Left colon (tissue), 2 donors: ENCODE results near the gene SPACA6. TPM values are rescaled to one million over a fixed set of nuclear protein-coding genes. Genes with fewer than 3 reads are reported as not detected.
"Not testable (repeated sequence)": the region's sequence is repeated elsewhere in the genome, so short reads cannot be mapped to it uniquely, and the experiment has no call there.

Experiments
- ATAC-seq: fragments of 200-7000 bp; cut with Tn5 transposase; one replicate; pipeline ENCODE4 v1.9.1; 2020; ENCODE audit warnings: mild to moderate bottlenecking, moderate library complexity
- DNase-seq, 2 donors: peaks; one replicate each; pipeline ENCODE4 v3.0.0-alpha.2; 2020
- intact Hi-C, 2 donors: fragments of 100-400 bp; cut with DNase I in 1 of 2; cut with micrococcal nuclease in 1 of 2; formaldehyde crosslinking; loops; one replicate each; pipeline versions ENCODE4 v1.11.2 to v1.14.0; 2022; cut with DNase I, micrococcal nuclease
- long read RNA-seq: library from polyadenylated mRNA; unstranded; transcript quantifications from one replicate; pipeline ENCODE4 v2.0.0, GENCODE V29; 2021
- total RNA-seq, 2 donors: library from RNA; stranded (reverse); fragmentation: NEBNext Ultra II Directional; extraction: Animal tissue kit (Norgen Biotek cat#: 25700); gene quantifications; one replicate each; pipeline ENCODE4 v1.2.1, GENCODE V29; 2021
- donor health status: DM: no; HTN: no; CAD: no.
- donor health status: DM: yes; HTN: yes; CAD: no.

SPACA6 gene, protein sequence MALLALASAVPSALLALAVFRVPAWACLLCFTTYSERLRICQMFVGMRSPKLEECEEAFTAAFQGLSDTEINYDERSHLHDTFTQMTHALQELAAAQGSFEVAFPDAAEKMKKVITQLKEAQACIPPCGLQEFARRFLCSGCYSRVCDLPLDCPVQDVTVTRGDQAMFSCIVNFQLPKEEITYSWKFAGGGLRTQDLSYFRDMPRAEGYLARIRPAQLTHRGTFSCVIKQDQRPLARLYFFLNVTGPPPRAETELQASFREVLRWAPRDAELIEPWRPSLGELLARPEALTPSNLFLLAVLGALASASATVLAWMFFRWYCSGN
- total RNA-seq = 1 to 10 TPM; 4.1 to 5.2 TPM
- long read RNA-seq, partial matches to known transcripts = 1 of 3 reads
- long read RNA-seq, other reads (novel, unspliced or antisense) = 2 of 3 reads

GRCh38 chr19:51693260-51693659 lies at the start of gene SPACA6:
Gene SPACA6, plus strand, starts transcription at chr19:51693330. Its CDS starts 197 bp downstream, at chr19:51693527.
- intact Hi-C loops = no loop called here
- ATAC-seq (no peak), DNase-seq (no peak)

- no peak for DNase-seq
- ATAC-seq = no peak
- intact Hi-C loops = no loop called here
These were observed 48.4 kb upstream of the SPACA6 start for GRCh38 chr19:51644636-51645271.

GRCh38 chr19:51646730-51647129 lies 46.4 kb upstream of the SPACA6 start, which contains the start of gene SIGLEC14:
Gene SIGLEC14, minus strand, starts transcription at chr19:51646825. Its CDS starts 66 bp downstream, at chr19:51646759.
- not testable (repeated sequence) for ATAC-seq

GRCh38 chr19:51647318-51647717 lies 45.8 kb upstream of the SPACA6 start:
- ATAC-seq (no peak), DNase-seq (no peak)
- intact Hi-C loops = no loop called here

More at GRCh38 chr19:51646730-51647129, 46.4 kb upstream of the SPACA6 start, which contains the start of gene SIGLEC14:
- DNase-seq, intact Hi-C loops: not testable (repeated sequence)

DNA sequence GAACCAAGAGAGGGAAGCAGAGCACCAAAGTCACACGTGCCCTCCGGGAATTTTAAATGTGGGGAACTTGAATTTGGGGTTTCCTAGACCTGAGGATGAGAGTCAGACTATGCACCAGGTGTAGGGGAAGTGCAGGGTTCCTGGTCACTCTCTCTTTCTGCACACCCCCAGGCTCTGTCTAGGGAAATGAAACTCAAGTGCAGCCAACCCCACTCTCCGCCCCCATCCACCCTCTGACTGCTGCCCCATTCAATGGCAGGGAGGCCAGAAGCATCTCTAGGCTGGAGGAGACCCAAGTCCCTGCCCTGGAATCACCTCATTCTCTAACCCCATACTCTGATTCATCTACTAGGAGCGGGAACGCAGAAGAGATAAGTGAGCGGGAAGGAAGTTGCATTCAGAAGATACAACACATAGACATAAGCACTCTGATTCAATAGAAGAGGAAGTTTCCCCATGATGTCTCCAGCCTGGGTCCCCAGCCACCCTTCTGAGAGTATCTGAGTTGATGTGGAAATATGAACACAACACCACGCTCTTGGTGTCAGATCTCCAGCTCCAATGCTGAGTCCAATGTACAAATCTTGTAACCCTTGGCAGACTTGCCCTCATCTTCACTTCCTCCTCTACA lies 41.8 kb upstream of the SPACA6 start:
- DNase-seq = no peak
- intact Hi-C loops = loop anchor here in 1 of 2 donors (10.0 kb wide), 1 partner anchor 123 kb away; no protein-coding TSS in a partner anchor
- no peak for ATAC-seq

- DNase-seq = no peak
- no peak for ATAC-seq
These were observed 40.9 kb upstream of the SPACA6 start for GRCh38 chr19:51652266-51652665.

DNA sequence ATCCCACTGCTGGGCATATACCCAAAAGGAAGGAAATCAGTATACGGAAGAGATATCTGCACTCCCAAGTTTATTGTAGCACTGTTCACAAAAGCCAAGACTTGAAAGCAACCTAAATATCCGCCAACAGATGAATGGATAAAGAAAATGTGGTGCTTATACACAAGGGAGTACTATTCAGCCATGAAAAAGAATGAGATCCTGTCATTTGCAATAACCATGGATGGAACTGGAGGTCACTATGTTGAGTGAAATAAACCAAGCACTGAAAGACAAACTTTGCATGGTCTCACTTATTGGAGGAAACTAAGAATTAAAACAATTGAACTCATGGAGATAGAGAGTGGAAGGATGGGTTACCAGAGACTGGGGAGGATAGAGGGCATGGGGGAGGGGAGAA lies 40.0 kb upstream of the SPACA6 start:
- ATAC-seq = no peak
- no peak for DNase-seq
- intact Hi-C loops = loop anchor here in 1 of 2 donors (10.0 kb wide), 1 partner anchor 122 kb away; no protein-coding TSS in a partner anchor

More at GRCh38 chr19:51652266-51652665, 40.9 kb upstream of the SPACA6 start:
- intact Hi-C loops = loop anchor here in 1 of 2 donors (10.0 kb wide), 1 partner anchor 123 kb away; no protein-coding TSS in a partner anchor

DNA sequence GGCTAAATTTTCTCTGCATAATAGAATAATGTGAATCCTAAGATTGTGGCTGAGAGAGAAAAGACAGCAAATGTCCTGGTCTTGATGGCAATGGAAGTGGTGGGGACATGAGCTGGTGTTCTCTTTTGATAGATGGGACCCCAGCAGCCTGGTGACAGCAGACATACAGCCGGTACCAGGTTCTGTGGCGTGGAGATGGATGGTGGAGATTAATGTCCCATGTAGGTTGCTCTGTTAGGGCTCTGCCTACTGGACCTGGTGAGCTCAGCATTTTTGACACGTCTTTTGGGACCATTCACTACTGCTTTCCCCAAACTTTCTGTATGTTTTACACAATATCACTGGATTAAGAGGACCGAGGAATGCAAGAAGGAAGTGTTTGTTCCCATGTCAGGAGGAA lies 38.3 kb upstream of the SPACA6 start:
- no peak for DNase-seq
- intact Hi-C loops = loop anchor here in 1 of 2 donors (5.0 to 10.0 kb wide), 2 partner anchors 120 to 182 kb away; no protein-coding TSS in a partner anchor
- no peak for ATAC-seq

DNA sequence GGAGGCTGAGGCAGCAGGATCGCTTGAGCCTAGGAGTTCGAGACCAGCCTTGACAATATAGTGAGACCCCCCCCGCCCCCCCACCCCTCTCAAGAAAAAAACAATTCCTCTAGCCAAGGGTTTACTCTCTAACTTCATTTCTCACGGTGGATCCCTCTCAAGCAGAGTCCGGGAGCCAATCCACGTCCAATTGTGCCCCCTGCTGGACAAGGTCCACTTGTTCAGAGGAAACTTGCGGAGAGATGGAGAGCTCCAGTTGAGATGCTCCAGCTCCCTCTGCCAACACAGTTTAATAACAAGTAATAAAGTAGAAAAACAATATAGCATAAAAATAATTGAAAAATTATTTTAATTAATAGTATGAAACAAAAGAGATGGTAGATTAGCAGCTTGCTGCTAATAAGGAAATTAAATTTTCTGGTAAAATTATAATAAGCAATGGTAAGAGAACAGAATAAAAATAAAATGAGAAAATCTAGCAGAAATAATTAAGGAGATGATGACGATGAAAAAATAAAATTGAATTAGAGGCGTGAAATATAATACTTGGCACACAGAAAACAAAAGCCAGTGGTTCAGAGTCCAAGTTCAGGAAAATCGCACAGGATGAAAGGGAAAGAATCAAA lies 32.0 kb upstream of the SPACA6 start:
- intact Hi-C loops = no loop called here
- DNase-seq = peak; percentile 47 to 80
- peak; percentile 56 for ATAC-seq

GRCh38 chr19:51663650-51664049 lies 29.5 kb upstream of the SPACA6 start:
- DNase-seq = no peak
- intact Hi-C loops = no loop called here

DNA sequence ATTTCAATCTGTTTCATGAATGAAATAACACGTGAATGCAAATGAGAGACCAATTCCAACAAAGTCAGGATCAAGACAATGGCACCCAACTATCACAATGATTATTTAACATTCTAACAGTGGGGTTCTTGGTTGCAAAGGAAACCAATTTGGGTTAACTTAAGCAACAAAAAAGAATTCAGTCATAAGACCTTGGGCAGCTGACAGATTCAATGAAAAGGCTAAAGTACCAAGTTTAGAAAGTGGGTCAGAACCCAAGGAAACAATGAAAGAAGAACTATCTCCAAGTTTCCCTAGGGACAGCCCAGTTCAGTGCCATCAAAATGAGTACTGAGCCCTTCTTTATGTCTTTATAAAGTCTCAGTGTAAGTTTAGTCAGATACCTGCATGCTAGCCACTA lies 29.0 kb upstream of the SPACA6 start:
- ATAC-seq (no peak), DNase-seq (no peak)
- intact Hi-C loops = no loop called here

More at GRCh38 chr19:51663650-51664049, 29.5 kb upstream of the SPACA6 start:
- no peak for ATAC-seq

- ATAC-seq = no peak
- no peak for DNase-seq
- intact Hi-C loops = no loop called here
These were observed 28.1 kb upstream of the SPACA6 start for GRCh38 chr19:51664997-51665396.

GRCh38 chr19:51668216-51668615 lies 24.9 kb upstream of the SPACA6 start:
- DNase-seq (no peak), ATAC-seq (no peak)
- intact Hi-C loops = no loop called here

DNA sequence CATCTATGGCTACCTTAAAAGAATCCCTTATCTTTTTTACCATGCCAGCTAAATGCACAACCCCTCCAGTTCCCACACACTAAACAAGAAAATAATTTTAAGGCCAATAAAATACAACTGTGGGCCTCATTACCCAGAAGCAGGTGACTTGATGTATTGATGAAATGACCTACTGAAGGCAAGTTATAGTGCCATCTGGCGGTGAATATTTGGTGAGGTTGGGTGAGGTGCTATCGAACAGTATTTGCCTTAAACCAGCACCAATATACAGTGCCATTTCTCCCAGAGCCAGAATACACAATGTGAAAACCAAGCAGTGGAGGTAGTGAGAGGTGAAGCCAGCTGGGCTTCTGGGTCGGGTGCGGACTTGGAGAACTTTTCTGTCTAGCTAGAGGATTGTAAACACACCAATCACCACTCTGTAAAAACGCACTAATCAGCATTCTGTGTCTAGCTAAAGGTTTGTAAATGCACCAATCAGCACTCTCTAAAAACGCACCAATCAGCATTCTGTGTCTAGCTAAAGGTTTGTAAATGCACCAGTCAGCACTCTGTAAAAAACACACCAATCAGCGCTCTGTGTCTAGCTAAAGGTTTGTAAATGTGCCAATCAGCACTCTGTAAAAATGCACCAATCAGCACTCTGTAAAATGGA lies 17.1 kb upstream of the SPACA6 start:
- intact Hi-C loops, ATAC-seq: not testable (repeated sequence)

GRCh38 chr19:51676566-51677083 lies 16.5 kb upstream of the SPACA6 start:
- intact Hi-C loops = no loop called here
- ATAC-seq = no peak
- DNase-seq = no peak

More for the DNA sequence above, 17.1 kb upstream of the SPACA6 start:
- not testable (repeated sequence) for DNase-seq

DNA sequence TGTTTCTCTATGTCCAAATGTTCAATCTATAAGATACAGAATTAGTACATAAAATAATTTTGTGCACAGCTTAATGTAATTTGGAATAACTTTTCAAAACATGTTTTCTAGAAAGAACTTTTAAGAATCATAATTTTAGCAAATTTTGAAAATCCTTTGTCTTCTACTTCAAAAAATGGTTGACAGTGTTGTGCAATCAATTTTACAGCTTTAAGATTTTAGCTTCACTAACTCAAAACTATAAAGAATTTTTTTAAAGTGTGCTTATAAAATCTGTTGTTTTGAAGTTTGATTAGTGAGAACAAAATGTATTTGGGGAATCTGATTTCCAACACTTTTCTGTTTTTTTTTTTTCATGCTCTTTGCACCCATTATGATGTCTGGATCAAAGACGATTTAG lies 12.7 kb upstream of the SPACA6 start:
- ATAC-seq (no peak), DNase-seq (no peak)
- intact Hi-C loops = no loop called here

- DNase-seq (no peak), ATAC-seq (no peak)
- intact Hi-C loops = no loop called here
These were observed 11.7 kb upstream of the SPACA6 start for GRCh38 chr19:51681286-51681941.

GRCh38 chr19:51686171-51686570 lies 7.0 kb upstream of the SPACA6 start:
- intact Hi-C loops = no loop called here
- DNase-seq (no peak), ATAC-seq (no peak)
